Activated T-helper 2 cell treated with anti-CD3 and anti-CD28 coated beads, Interferon-gamma antibody, Interleukin-2, Interleukin-4, amounts not matched to agents 10 μg/mL and 5 μg/mL and 100 μg/mL, durations not matched to agents 14 hours and 24 hours and 36 hours (primary cell): ENCODE results near the gene CA7. TPM values are rescaled to one million over a fixed set of nuclear protein-coding genes. Genes with fewer than 3 reads are reported as not detected.

Experiments
- DNase-seq: peaks from one replicate; pipeline ENCODE4 v3.0.0; 2021; ENCODE audit warnings: low spot score
- H3K27ac Mint-ChIP-seq: one replicate; pipeline ENCODE4 v1.8.0; 2021; ENCODE audit warnings: mixed read lengths
- H3K27me3 Mint-ChIP-seq: one replicate; pipeline ENCODE4 v1.8.0; 2021; ENCODE audit warnings: low read depth, mixed read lengths
- H3K36me3 Mint-ChIP-seq: one replicate; pipeline ENCODE4 v1.8.0; 2021; ENCODE audit warnings: low read depth, mixed read lengths
- H3K4me1 Mint-ChIP-seq: one replicate; pipeline ENCODE4 v1.8.0; 2021; ENCODE audit warnings: low read depth, mixed read lengths
- H3K4me3 Mint-ChIP-seq: one replicate; pipeline ENCODE4 v1.8.0; 2021; ENCODE audit warnings: low read depth, mild to moderate bottlenecking, moderate library complexity, mixed read lengths
- H3K9me3 Mint-ChIP-seq: one replicate; pipeline ENCODE4 v1.8.0; 2021; ENCODE audit warnings: mixed read lengths
- intact Hi-C: fragments of 100-400 bp; cut with micrococcal nuclease; formaldehyde crosslinking; loops from one replicate; pipeline ENCODE4 v1.15.1; 2023
- total RNA-seq: library from RNA; stranded (reverse); gene quantifications from 2 replicates; pipeline ENCODE4 v1.2.3, GENCODE V29; 2022

CA7 gene
- total RNA-seq = 0.59 and 1.1 TPM in 2 replicates

GRCh38 chr16:66844342-66845079 lies at the start of gene CA7:
CA7 (plus strand) TSS chr16:66844414; CDS start chr16:66844488, 74 bp downstream.
- Mint-ChIP-seq H3K27me3 (peaks cover 33% of the 10 kb centered on the region), H3K4me1 (peaks cover 22% of the 10 kb centered on the region), H3K36me3 (no peaks in the 10 kb centered on the region), H3K4me3 (peak within 1 kb of the TSS; percentile 70), H3K9me3 (no peaks in the 10 kb centered on the region), H3K27ac (no peak within 1 kb of the TSS)
- no peak for DNase-seq
- intact Hi-C loops = no loop called here

DNA sequence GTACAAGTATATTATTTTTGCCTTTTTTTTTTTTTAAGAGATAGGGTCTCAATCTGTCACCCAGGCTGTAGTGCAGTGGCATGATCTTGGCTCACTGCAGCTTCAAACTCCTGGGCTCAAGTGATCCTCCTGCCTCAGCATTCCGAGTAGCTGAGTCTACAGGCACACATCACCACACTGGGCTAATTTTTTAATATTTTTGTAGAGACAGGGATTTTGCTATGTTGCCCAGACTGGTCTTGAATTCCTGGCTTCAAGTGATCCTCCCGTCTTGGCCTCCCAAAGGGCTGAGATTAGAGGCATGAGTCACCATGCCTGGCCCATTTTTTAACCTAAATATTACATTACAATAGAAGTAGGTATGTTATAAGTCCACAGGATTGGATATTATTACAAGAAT lies 46.1 kb upstream of the CA7 start:
- Mint-ChIP-seq H3K4me3 (no peak overlapping the region), H3K4me1 (no peaks in the 10 kb centered on the region), H3K27ac (no peak overlapping the region), H3K9me3 (no peaks in the 10 kb centered on the region), H3K36me3 (no peaks in the 10 kb centered on the region), H3K27me3 (peaks cover 1% of the 10 kb centered on the region)
- DNase-seq = no peak
- intact Hi-C loops = no loop called here

DNA sequence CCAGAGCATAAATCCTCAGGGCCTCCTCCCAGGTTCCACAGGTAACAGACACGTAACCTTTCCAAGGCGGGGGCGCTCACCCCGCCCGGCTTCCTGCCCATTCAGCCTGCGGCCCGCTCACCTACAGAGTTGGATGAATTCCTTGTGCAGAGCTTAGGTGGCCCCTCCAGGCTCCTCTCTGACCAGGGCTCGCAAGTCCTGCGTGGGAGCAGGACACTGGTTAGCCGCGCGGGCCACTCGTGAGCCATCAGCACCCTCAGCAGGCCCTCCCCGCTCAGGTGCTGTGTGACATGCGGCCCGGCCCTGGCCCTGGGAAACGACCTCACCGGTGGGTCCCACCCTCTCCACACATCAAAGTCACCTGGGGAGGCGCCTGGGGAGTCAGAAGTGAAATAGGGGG lies 43.4 kb upstream of the CA7 start:
- no peak overlapping the region for H3K4me3 Mint-ChIP-seq
- H3K36me3 Mint-ChIP-seq = peaks cover 26% of the 10 kb centered on the region
- no peak for DNase-seq
- no peaks in the 10 kb centered on the region for H3K4me1 Mint-ChIP-seq
- H3K9me3 Mint-ChIP-seq = no peaks in the 10 kb centered on the region
- H3K27me3 Mint-ChIP-seq = no peaks in the 10 kb centered on the region
- intact Hi-C loops = no loop called here
- H3K27ac Mint-ChIP-seq = no peak overlapping the region

DNA sequence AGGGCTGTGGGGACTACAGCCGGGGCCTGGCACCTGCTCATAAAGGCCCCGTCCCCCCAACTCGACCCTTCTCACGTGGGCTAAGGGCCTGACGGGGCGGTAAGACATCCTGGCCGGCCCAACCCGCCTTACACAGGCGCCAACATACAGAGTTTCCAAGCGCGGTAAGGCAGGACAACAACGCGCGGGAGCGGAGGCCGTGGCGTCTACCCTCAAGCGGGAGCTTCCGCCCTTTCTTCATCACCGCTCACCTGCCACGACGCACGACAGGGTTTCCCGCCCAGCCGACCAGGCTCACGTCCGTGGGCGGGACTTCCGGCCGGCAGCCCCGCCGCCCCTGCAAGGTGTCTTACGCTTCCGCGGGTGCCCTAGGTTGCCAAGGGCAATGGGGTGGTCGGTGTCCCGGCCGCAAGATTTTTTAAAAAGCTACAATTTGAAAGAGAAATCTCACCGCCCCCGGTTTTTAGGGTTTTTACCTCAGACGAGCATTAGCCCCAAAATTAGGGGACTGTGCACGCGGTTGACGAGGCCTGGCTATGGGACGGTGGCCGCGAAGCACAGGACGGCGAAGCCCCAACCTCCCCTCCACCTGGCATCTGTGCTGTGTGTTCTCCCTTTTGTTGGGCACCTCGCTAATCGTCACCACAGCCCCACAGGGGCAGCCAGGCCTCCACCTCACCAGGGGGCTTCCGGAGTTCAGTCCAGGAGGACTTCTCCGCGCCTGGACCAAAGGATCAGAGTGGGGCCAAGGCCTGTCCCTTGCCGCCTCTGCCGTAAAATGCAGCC lies 42.7 kb upstream of the CA7 start, which contains the start of gene TERB1:
TERB1 (minus strand) TSS at position 265 of the 786 bp plus-strand sequence. CDS start 4,786 bp downstream, outside the sequence.
- H3K36me3 Mint-ChIP-seq = peaks cover 26% of the 10 kb centered on the region
- H3K4me3 Mint-ChIP-seq = no peak within 1 kb of the TSS
- intact Hi-C loops = no loop called here
- H3K9me3 Mint-ChIP-seq = no peaks in the 10 kb centered on the region
- no peak for DNase-seq
- no peaks in the 10 kb centered on the region for H3K27me3 Mint-ChIP-seq
- no peak within 1 kb of the TSS for H3K27ac Mint-ChIP-seq
- H3K4me1 Mint-ChIP-seq = no peaks in the 10 kb centered on the region

- Mint-ChIP-seq H3K9me3 (no peaks in the 10 kb centered on the region), H3K4me1 (no peaks in the 10 kb centered on the region), H3K27ac (no peak overlapping the region), H3K36me3 (peaks cover 33% of the 10 kb centered on the region), H3K4me3 (no peak overlapping the region), H3K27me3 (no peaks in the 10 kb centered on the region)
- DNase-seq = no peak
- intact Hi-C loops = no loop called here
These were observed 42.1 kb upstream of the CA7 start for GRCh38 chr16:66802159-66802558.

- peaks cover 79% of the 10 kb centered on the region for H3K36me3 Mint-ChIP-seq
- no peak overlapping the region for H3K4me3 Mint-ChIP-seq
- H3K9me3 Mint-ChIP-seq = no peaks in the 10 kb centered on the region
- no peak overlapping the region for H3K27ac Mint-ChIP-seq
- no peak for DNase-seq
- no peaks in the 10 kb centered on the region for H3K4me1 Mint-ChIP-seq
- intact Hi-C loops = no loop called here
- H3K27me3 Mint-ChIP-seq = no peaks in the 10 kb centered on the region
These were observed 34.4 kb upstream of the CA7 start for GRCh38 chr16:66809765-66810164.

DNA sequence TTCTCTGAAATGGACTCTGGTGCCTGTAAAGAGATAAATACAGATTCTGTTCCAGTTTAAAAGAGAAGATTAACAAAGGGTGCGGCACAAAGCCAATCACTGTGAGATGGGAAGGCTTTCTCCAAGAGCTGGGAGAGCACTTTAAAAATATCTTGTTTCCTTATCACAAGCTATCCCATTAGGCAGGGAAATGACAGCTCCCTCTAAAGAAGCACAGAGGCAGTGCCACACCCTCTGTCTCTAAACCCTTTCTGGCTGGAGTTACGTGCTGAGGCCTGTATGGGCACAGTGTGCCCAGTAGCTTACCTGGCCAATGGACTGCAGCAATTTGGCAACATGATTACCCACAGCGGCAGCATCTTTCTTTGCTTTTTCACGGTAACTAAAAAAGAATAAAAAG lies 33.8 kb upstream of the CA7 start:
- intact Hi-C loops = no loop called here
- no peak for DNase-seq

GRCh38 chr16:66811043-66811442 lies 33.2 kb upstream of the CA7 start:
- Mint-ChIP-seq H3K4me1 (no peaks in the 10 kb centered on the region), H3K27ac (no peak overlapping the region), H3K9me3 (no peaks in the 10 kb centered on the region), H3K36me3 (peaks cover 78% of the 10 kb centered on the region), H3K27me3 (no peaks in the 10 kb centered on the region), H3K4me3 (no peak overlapping the region)
- intact Hi-C loops = no loop called here
- DNase-seq = no peak

More for the DNA sequence above, 33.8 kb upstream of the CA7 start:
- peaks cover 79% of the 10 kb centered on the region for H3K36me3 Mint-ChIP-seq
- no peak overlapping the region for H3K4me3 Mint-ChIP-seq
- H3K4me1 Mint-ChIP-seq = no peaks in the 10 kb centered on the region
- no peaks in the 10 kb centered on the region for H3K9me3 Mint-ChIP-seq
- H3K27me3 Mint-ChIP-seq = no peaks in the 10 kb centered on the region
- no peak overlapping the region for H3K27ac Mint-ChIP-seq

- no peak for DNase-seq
- Mint-ChIP-seq H3K36me3 (peaks cover 83% of the 10 kb centered on the region), H3K4me1 (no peaks in the 10 kb centered on the region), H3K27me3 (no peaks in the 10 kb centered on the region), H3K27ac (no peak overlapping the region), H3K4me3 (no peak overlapping the region), H3K9me3 (no peaks in the 10 kb centered on the region)
- intact Hi-C loops = no loop called here
These were observed 29.5 kb upstream of the CA7 start for GRCh38 chr16:66814734-66815133.

- H3K4me1 Mint-ChIP-seq = peaks cover 19% of the 10 kb centered on the region
- H3K4me3 Mint-ChIP-seq = no peak overlapping the region
- no peaks in the 10 kb centered on the region for H3K9me3 Mint-ChIP-seq
- intact Hi-C loops = no loop called here
- H3K27ac Mint-ChIP-seq = no peak overlapping the region
- peaks cover 71% of the 10 kb centered on the region for H3K36me3 Mint-ChIP-seq
- no peak for DNase-seq
- H3K27me3 Mint-ChIP-seq = no peaks in the 10 kb centered on the region
These were observed 20.2 kb upstream of the CA7 start for GRCh38 chr16:66824006-66824405.

- Mint-ChIP-seq H3K9me3 (no peaks in the 10 kb centered on the region), H3K27ac (peak within 1 kb of the TSS; percentile 69), H3K4me3 (peak within 1 kb of the TSS; percentile 75), H3K36me3 (peaks cover 29% of the 10 kb centered on the region), H3K4me1 (peaks cover 27% of the 10 kb centered on the region), H3K27me3 (no peaks in the 10 kb centered on the region)
- peak; percentile 89 for DNase-seq
- intact Hi-C loops = loop anchor here (1.0 to 5.0 kb wide), 2 partner anchors 43 to 97 kb away; partner anchors contain the start of gene RRAD
These were observed 13.5 kb upstream of the CA7 start, which contains the start of gene NAE1 for GRCh38 chr16:66830422-66831404. NAE1 (minus strand) TSS chr16:66830976; CDS start chr16:66830899, 77 bp downstream.

DNA sequence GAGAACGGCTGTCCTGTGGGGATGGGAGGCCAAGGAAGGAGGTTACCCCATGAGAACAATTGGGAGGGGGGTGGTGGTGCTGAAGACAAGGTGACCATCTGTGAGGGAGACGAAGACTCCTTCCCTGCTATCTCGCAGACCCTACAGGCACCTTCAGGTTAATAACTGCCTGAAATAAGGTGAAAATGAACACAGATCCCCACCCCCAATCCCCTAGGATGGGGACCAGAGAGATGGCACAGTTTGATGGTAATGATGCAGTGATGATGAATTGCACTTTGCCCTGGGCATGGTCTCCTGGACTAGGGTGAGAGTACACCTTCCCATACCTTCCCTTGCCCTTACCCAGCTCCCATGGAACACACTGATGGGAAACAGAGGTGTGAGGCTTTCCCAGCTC lies 12.0 kb upstream of the CA7 start:
- Mint-ChIP-seq H3K27ac (no peak overlapping the region), H3K36me3 (peaks cover 17% of the 10 kb centered on the region), H3K27me3 (no peaks in the 10 kb centered on the region), H3K4me3 (no peak overlapping the region), H3K9me3 (no peaks in the 10 kb centered on the region), H3K4me1 (peaks cover 20% of the 10 kb centered on the region)
- DNase-seq = no peak
- intact Hi-C loops = loop anchor here (5.0 kb wide), 1 partner anchor 95 kb away; the partner anchor contains the start of gene RRAD
